ENCODE data around the gene SLC38A9.

The SLC38A9 gene

DNA sequence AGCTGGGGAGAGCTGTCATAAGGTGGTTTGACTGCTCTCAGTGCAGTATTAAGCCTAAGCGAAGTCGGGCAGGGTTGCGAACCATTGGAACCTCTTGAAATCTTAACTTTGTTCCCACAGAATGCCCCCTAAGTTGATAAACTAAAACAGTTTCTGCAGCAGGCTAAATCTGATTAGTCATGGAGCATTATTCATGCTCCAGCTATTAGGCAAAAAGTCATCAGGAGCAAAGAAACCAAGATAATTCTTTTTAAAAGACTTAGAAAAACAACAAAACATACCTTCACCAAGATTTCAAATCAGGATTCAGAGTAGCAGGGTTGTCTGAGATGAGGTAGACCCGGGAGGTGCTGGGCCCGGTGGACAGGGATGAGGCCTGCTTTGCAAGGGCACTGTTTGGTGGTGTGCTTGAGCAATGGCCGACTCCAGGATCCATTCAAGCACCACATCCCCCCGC, 107.5 kb downstream of the SLC38A9 start:
- TF ChIP-seq, protein P1, sequence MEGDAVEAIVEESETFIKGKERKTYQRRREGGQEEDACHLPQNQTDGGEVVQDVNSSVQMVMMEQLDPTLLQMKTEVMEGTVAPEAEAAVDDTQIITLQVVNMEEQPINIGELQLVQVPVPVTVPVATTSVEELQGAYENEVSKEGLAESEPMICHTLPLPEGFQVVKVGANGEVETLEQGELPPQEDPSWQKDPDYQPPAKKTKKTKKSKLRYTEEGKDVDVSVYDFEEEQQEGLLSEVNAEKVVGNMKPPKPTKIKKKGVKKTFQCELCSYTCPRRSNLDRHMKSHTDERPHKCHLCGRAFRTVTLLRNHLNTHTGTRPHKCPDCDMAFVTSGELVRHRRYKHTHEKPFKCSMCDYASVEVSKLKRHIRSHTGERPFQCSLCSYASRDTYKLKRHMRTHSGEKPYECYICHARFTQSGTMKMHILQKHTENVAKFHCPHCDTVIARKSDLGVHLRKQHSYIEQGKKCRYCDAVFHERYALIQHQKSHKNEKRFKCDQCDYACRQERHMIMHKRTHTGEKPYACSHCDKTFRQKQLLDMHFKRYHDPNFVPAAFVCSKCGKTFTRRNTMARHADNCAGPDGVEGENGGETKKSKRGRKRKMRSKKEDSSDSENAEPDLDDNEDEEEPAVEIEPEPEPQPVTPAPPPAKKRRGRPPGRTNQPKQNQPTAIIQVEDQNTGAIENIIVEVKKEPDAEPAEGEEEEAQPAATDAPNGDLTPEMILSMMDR (IDR thresholded peaks at IDR 0.05): no peak
- Histone ChIP-seq H3K27ac (peak overlapping the region; percentile 72 to 85), H3K4me3 (no peak overlapping the region)
- no peak for DNase-seq (ENCODE audit: low spot score)

DNA sequence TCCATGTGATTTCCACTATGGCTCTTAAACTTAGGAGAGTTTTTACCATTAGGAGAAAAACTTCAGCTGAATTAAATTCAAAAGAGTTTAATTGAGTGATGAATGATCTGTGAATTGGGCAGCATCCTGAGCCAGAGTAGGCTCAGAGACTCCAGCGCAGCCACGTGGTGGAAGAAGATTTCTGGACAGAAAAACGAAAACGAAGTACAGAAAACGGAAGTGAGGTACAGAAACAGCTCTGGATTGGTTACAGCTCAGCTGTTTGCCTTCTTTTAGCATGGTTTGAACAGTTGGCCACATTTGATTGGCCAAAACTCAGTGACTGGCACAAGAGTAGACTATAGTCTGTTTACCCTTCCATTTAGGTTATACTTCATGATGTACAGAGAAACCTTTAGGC, 108.2 kb downstream of the SLC38A9 start:
- H3K4me3 ChIP-seq: no peak overlapping the region
- TF ChIP-seq, protein P1 (IDR thresholded peaks at IDR 0.05): no peak
- H3K27ac ChIP-seq: peak overlapping the region; percentile 72 to 85
- DNase-seq (ENCODE audit: low spot score): no peak

GRCh38 chr5:55601628-55602027, 110.5 kb downstream of the SLC38A9 start:
- no peak overlapping the region for H3K4me3 ChIP-seq
- DNase-seq (ENCODE audit: low spot score): no peak
- peak overlapping the region; percentile 85 to 90 for H3K27ac ChIP-seq
- TF ChIP-seq, protein P1 (IDR thresholded peaks at IDR 0.05): no peak

- Histone ChIP-seq H3K27ac (peak overlapping the region; percentile 85 to 90), H3K4me3 (no peak overlapping the region)
- TF ChIP-seq, protein P1 (IDR thresholded peaks at IDR 0.05): no peak
- DNase-seq (ENCODE audit: low spot score): peak; percentile 94
Observed at GRCh38 chr5:55601204-55601618, 110.9 kb downstream of the SLC38A9 start.

DNA sequence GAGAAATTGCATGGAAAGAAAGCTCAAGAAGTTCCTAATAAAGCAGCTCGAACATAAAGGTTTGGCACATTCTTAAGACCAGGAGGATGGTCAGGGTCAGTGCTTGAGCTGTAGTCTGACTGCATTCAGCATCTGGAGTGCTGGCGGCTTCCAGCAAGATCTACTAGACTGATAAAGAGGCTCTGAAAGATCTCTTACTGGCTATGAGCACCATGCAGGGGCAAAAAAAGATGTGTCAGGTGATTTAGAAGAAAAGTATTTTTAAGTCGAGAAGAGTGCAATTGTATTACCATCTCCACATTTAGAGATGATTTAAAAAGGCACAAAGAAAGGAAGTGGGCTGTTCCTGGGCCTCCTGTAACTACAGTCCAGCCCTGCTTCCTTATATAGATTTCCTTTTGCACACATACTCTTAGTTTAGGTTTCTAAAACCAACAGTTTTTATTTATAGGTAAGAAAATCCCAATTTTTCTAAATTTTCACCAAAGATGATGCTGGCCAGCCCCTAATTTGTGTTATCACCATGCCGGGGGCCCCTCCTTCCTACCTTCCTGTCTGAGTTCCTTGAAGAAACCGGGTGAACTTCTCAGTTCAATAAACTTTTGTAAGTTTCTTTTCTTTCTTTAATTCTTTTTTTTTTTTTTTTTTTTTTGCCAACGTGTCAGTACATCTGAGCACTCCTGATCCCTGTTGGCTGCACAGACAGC, 111.5 kb downstream of the SLC38A9 start:
- Histone ChIP-seq H3K4me3 (peak overlapping the region; percentile 30), H3K27ac (peak overlapping the region; percentile 85 to 90)
- no peak for DNase-seq (ENCODE audit: low spot score)
- TF ChIP-seq, protein P1 (IDR thresholded peaks at IDR 0.05): no peak

DNA sequence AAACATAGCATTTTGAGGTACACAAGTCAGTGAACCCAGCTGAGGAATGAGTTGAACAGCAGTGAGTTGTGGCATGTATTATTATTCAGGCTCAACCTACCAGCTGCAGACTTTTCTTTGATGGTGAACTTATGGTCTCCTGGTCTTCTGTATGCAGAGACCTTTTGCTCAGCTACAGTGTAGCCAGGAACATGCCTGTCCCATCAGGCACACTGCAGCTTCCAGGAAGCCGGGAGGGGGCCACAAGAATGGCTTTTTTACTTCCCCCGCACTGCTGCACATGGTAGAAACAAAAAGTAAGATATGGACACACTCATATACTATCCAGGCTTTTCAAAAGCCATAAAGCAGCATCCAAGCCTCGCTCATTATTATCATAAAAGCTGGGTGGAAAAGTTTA, 112.0 kb downstream of the SLC38A9 start:
- H3K4me3 ChIP-seq: peak overlapping the region; percentile 30
- no peak for DNase-seq (ENCODE audit: low spot score)
- TF ChIP-seq, protein P1 (IDR thresholded peaks at IDR 0.05): no peak
- H3K27ac ChIP-seq: peak overlapping the region; percentile 85 to 90

Data from coronary artery (tissue), 2 donors.